GM19238 (cell line): ENCODE data around the gene DOCK8.

Experiments used
- DNase-seq: peaks from one replicate; pipeline ENCODE4 v3.0.0; 2011; ENCODE audit warnings: low spot score; ENCODE audit not compliant: insufficient read length

Gene DOCK8

DNA sequence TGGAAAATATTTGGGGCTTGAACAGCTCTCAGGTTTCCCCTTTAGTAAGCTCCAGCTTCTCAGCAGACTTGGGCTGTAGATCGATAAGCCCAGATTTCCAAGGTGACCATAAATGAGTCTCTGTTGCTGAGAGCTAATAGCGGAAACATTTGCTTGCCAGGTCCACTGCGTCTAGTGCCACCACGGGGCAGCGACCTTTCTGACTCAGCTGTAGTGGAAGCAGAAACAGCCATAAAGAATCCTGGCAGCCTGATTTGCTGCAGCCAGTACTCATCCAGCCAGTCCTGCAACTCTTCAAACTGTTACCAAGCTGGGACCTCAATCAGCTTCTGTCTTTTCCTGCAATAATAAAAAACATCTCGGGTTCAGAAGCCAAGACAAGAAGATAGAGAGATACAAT lies 241.7 kb downstream of the DOCK8 start:
- no peak for DNase-seq

DNA sequence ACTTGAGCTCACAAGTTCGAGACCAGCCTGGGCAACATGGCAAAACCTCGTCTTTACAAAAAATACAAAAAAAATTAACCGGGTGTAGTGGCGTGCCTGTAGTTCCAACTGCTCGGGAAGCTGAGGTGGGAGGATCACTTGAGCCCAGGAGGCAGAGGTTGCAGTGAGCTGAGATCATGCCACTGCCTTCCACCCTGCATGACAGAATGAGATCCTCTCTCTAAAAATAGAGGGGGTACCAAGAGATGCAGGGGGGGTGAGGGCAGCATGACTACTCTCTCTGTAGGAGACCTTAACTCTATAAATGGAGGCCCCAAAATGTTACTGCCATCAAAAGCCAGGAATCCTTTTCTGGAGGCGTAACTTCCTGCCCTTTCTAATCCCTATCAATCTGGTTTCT lies 243.9 kb downstream of the DOCK8 start:
- DNase-seq = no peak

DNA sequence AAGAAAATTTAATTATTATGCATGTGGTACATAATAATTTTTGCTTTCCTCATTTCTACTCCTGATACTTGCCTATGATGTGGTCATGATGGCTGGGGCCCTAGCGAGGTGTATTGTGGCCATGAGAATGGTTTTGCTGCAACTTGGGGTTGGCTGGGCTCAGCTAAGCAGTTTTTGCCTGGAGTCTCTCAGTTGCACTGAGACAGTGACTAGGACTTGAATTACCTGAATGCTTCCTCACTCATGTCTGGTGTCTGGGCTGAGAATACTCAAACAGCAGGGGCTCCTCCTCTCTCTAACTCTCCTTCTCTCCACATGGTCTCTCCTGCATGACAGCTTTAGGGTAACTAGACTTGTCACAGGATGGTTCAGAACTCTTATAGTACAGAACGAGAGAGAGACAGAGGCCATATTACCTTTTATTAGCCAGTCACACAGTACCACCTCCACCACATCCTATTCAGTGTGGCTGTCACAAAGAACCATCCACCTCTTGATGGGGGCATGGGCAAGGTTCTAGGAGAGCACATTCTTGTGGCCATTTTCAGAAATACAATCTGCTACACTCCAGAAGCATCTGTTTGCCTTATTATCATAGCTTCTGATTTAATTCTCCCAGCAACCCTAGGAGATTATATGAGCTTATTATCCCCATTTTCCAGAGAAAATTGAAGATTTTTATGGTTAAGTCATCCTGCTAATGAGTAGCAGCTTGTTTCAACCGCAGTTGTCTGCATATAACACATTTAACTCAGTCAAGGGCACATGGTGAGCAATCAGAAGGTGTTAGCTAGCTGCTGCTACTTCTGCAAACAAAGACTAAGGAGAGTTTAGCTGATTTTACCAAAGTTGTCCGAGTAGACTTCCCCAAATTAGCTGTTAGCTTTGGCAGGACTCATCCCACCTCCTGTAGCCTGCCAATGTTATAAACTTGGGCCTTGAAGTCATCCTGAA lies 245.1 kb downstream of the DOCK8 start:
- DNase-seq = no peak

DNA sequence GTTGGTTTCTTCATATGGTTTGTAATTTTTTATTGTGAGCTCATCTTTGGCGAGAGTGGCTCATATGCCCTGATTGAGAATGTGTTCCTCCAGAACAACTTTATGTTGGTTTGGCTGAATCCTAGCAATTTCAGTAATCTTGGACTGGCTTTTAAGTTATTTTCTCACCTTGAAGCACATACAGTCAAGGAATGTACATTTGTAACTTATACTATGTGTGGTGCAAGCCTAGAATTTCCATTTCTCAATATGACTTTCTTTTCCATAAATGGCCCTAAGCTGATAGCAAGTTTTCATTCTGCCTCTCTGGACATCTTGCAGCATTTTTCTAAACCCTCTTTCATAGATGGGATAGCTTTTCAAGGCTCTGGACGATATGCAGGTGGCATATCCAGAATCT lies 247.5 kb downstream of the DOCK8 start:
- no peak for DNase-seq

DNA sequence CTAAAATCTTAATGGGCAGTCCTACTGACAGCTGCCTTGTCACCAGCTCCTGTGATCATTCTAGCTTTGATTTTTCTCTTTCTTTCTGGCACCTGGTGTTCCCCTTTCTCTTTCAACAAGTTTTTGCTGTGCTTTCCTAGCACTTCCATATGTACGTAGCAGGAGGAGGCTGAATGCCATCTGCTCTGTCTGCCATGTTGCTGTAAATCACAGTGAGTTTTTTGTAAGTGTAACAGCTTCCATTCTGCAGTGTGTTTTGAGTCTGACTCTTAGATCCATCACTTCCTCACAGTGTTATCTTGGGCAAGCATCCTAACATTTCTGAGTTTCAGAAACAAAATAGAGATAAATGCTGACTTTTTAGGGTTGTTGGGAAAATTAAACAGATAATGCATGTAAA lies 247.9 kb downstream of the DOCK8 start:
- no peak for DNase-seq

DNA sequence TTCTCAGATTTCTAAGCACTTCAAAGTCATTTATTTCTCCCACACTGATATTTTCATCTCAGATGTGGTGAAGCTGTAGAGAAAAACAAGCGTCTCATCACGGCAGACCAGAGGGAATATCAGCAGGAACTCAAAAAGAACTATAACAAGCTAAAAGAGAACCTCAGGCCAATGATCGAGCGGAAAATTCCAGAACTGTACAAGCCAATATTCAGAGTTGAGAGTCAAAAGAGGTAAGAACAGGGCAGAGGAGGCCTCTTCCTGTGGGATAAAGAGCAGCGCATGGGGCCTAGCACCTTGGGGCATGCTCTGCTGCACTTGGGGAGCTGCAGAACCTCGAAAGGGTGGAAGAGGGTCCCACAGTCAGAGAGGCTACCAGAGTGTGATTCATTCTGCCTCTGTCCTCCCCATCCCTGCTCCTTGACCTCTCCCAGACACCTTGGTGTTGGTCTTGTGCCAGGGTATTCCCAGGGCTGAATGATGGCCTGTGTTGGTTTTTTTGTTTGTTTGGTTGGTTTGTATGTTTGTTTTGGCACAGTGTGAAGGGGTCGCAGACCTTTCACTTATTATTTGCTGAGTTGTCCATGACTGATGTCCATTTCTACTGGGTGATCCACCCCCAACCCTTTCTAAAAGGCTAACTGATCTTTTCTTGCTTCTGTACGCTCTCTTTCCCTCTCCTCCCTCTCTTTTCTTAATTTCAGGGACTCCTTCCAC lies 248.9 kb downstream of the DOCK8 start:
- DNase-seq = no peak

DNA sequence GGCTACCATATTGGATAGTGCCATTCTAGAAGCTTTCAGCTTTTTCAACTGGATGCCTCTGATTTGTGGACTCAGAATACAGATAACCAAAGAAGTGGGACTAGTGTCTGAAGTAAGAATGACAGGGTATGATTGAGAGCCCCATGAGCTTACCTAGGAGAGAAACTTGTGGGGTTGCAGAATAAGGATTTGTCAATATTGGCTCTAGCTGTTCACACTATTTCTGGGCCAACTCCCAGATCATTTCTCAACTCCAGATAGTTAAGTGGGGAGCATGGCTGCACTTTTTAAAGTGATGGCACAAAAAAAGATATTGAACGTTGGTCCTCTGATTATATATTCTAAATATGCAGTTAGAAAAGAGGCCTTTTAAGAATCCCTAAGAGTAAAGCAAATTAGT lies 252.1 kb downstream of the DOCK8 start:
- no peak for DNase-seq

DNA sequence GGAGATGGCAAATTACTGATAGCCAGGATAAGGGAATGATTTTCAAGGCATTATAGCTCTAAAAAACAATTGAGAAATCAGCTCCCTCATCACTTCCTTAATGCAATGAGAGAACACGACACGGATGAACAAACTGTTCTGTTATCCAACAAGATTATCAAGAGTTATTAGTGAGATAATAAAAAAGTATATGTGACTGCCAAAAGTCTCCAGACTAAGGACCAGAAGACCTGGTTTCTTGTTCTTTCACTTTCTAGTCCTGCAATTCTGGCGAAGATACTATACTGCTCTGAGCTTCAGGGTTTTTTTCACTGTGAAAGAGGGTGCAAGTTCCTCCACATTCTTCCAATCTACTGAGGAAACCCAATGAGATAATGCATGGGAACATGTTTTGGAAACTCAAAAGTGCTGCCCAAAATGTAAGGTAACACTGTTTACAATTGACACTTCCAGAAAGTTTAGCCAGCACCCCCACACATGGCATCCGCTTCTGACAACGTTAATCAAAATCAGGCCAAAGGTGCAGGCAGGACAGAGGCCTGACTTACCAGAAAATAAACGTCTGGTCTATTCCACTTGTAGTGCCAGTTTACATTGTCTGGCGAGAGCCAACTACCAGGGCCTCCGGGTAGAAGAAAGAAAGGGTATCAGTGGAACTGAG lies 254.2 kb downstream of the DOCK8 start:
- DNase-seq = no peak

DNA sequence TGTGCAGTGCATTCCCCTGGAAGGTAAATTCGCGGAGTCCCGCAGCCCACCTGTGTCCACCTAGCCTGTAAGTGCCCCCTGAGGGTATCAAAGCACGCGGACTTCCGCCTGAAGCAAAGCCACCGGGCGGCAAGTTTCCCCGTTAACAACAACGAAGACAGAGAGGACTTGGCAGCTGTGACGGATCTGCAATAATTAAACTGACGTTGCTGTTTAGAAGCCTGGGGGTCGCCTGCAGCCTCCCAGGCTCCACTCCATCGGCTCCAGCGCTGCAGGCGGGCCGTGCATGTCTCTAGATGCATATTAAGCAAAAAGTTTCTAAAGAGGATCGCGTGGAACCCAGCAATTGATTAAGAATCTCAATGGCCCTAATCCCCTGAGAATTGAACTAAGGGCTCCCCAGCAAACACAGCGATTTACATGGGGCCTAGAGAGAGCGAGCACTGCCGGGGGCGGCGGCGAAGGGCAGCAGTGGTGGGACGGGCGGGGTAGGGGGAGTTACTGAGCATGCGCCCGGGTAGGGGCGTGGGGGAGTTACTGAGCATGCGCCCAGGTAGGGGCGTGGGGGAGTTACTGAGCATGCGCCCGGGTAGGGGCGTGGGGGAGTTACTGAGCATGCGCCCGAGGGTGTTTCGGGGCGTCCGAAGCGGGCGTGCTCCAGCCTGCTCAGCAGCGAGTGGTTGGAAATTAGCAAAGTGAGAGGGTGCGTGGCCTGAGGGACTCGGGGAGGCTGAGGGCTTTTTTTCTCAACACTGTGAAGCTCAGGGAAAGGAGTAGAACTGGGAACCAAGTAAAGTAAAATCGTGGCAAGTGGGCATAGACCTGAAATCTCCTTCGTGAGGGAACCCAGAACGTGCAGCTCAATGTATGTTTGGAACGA lies 255.2 kb downstream of the DOCK8 start:
- DNase-seq = peak; percentile 73

DNA sequence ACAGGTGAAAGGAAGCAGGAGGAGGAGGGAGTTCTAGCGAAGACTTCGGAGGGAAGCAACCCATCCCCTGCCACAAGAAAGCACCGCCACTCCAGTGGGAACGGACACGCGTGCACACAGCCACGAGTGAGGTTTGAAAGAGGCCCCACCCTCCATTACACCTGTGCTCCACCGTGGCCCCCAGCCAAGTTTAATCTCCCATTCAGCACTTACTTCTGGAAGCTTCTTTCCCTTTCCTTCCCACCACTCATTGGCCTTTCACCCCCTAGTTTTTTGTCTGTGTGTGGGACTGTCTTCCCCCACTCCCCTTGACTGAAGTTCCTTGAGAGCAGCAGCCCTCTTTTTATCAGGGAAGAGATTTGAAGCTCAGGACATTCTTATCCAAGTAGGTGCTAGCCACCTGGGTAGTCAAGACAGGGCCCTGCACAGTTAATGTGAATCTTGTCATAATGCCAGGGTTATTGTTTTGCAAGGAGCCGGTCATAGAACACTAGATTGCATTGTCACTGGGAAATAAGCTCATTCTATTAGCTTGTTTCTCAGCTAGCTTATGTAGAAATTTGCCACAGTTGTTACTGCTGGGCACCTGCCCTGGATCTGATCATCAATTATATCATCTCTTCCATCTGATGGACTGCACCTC lies 256.0 kb downstream of the DOCK8 start:
- DNase-seq = no peak

DNA sequence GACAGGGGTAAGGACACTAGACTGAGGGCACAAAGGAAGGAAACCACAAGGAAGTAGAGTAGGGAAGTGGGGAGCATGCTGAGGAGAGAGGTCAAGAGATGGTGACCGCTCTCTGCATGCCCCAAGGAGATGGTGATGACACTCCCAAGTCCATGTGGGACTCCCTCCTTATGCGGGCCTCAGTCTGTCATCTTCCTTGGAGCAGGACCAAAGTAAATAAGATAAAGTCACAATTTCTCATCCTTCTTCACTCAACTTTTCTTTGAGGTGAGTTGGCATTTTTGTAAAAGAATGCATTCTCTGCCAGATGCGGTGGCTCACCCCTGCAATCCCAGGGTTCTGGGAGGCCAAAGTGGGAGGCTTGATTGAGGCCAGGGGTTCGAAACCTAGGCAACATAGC lies 256.7 kb downstream of the DOCK8 start:
- no peak for DNase-seq

DNA sequence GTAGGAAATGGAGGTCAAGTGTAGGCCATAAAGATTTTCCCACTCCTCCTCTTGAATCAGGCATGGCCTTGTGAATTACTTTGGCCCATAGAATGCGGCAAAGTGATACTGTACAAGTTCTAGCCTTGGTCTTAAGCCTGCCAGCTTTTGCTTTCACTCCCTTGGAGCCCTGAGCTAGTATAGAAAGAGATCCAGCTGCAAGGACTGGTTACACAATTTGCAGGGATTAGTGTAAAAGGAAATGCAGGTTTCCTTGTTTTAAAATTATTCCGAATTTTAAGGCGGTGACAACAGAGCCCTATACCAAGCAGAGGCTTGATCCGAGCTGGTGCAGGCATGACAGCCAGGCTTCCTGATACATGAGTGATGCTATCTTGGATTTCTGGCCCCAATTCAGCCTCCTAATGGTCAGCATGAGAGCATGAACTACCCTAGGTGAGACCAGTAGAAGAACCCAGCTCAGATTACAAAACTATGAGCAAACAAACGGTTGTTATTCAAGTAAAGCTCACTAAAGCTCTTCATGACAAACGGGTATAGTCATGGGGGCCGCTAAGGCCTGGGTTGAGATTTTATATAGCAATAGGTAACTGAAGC lies 257.9 kb downstream of the DOCK8 start:
- DNase-seq = no peak

DNA sequence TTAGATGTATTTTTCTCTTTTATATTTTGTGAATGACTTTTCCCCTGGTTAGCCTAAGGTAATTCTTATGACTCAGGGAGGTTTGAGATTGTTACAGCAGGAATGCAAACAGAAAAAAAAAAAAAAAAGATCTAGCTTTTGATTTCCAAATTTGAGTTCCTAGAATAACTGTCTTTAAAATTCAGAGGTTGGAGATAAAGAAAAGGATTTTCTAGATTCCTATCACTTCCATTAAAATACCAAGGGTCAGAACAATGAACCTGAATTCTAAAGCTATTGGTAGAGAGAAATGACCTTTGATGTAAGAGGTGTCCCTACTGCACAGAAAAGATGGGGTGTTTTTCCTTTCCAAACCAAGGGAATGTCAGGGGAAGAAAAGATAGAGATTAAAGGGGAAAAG lies 262.5 kb downstream of the DOCK8 start:
- DNase-seq = no peak

DNA sequence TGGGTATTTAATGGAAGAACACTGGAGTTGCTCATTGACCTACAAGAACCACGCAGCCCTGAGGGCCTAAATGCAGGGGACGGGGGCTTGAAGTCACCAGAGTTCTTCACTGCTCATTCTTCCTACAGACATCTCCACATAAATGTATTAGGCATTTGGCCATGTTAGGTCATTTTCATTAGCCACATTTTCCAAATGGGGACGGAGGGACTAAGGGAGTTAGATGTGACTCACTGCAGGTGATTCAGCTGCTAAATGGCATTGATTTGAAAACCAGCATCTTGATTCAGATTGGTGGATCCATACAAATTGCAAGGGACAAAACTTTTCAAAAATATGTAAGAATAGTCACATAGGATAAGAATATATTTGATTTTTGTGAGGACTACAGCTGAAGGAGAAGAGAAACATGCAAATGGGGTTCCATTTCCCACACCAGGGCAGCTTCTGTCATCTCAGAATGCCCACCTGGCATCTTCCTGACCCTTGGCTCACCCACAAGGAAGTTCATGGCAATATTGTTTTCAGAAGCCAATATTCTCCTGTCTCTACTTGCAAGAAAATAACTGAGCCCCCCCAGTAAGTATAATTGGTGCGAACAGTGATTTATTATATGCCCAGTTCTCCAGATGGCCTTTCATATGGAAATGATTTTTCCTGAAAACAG lies 264.8 kb downstream of the DOCK8 start:
- DNase-seq = no peak

DNA sequence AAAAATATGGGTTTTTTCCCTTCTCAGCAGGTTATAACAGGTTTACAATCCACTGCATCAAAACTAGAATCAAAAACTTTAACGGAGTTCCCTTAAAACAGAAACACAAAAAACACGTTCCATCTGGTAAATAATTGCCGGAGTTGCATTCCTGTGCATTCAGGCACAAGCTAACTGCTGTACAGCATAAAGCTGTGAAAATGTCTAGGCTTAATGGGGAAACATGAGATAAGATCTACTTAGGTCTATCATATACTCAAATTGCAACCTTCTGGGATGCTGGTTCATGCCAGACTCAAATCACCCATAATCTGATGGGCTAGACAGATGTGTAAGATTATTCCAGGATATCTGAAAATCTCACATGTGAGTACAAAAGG lies 265.3 kb downstream of the DOCK8 start:
- no peak for DNase-seq

DNA sequence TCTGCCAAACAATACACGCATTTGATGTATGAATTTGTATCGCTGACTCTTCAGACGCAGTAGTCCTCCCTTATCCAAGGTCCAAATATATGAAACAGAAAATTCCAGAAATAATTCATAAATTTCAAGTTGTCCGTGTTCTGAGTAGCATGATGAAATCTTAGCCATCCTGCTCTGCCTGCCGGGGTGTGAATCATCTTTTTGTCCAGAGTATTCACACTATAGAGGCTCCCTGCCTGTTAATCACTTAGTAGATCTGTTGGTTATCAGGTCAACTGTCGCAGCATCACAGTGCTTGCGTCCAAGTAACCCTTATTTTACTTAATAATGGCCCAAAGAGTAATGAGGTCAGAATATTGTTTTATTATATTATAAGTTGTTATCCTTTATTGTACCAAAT lies 268.1 kb downstream of the DOCK8 start:
- no peak for DNase-seq

DNA sequence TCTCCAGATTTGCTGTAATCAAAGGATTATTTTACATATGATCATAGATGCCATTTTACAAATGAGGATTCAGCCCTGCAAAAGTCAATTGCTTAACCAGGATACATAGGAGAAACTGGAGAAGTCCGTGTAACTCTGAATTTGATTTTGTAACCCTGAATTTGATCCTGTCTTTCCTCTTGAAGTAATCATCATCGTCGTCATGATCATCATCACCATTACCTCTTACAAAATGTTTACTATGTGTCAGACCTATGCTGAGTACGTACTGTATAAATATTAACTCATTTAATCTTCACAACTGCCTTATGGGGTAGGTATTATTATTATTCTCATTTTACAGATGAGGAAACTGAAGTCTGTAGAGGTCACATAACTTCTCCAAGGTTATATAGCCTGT lies 271.5 kb downstream of the DOCK8 start:
- DNase-seq = no peak

DNA sequence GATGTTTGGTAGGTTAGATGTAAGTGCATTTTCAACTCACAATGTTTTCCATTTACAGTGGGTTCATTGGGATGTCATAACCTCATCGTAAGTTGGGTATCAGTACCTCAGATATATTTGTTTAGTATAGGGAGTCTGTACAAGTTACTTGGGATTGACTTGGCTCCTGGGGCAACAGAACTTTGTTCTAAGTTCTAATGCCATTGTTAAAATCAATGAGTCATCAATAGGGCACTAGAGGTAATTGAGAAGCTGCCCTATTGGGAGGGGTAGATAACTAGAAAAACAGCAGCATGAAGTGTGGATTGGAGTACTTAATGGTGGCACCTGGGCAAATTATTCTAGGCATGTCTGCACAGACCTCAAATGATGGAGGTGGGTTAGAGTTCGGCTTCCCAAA lies 272.8 kb downstream of the DOCK8 start:
- no peak for DNase-seq

DNA sequence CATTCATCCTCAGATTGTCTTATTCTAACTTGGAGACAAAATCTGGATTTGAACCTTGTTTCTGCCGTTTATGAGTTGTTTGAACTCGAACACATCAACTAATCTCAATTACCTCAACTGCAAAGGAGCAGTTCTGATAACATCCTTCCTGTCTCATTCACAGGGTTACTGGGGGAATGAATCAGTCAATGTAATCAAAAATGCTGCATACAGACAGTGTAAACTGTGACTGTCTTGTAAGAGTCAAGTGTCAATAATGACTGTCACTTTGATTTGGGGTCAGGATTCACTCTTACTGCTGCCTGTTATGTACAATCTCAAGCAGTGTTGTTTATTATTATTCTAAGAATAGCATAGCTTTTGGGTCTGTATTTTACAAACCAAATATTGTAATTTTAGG lies 273.8 kb downstream of the DOCK8 start:
- no peak for DNase-seq
